ENCODE measurements around the gene KICS2.

KICS2 gene

DNA sequence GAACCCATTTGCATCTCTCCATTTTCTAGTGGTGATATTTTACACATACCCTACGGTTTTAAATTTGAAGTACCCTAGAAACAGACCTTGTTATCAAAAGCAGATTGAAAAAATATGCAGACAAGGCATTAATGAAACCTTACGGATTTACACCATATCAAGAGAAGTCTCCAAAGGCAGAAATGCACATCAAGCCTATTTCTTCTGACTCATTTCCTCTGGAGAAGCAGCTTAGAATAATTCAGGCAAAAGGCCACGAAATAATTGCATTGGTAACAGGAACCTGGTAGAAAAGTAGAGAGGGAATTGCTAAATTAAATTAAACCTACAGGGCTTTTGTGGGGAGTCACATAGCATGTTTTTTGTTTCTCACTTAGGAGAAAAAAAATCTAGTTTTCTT is 34.7 kb downstream of the KICS2 start:
- peak overlapping the region in 6 of 11 experiments; percentile 0 to 74 (median 58); a peak in 9 of 22 replicates for H3K4me2 ChIP-seq

DNA sequence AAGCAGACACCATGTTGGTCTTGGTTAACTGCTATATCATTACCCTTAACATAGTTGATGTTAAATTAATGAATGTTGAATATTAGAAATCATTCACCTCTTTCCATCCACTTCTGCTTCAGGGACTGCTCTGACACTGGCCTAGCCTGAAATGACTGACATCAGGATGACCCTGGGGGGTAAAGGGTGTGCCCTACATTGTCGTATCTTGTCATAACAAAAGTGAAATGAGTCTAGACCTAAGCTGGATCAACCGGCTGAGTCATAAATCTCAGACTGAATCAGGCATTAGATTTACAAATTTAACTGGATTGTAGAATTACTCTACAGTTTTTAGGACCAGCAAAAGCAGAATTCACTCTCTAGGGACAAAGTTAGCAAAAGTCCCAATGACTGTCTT is 35.3 kb downstream of the KICS2 start:
- peak overlapping the region in 5 of 11 experiments; percentile 0 to 74 (median 66); a peak in 9 of 22 replicates for H3K4me2 ChIP-seq
- no peaks in the 10 kb centered on the region for H3K27me3 ChIP-seq
- no peaks in the 10 kb centered on the region for H4K20me1 ChIP-seq
- no peak overlapping the region for H3K4me3 ChIP-seq
- peak overlapping the region in 1 of 11 experiments; percentile 25; a peak in 1 of 22 replicates for H3K9ac ChIP-seq
- H3K4me1 ChIP-seq = peaks cover 0 to 50% (median 6%) of the 10 kb centered on the region in 10 experiments; a peak in 12 of 20 replicates
- no peak for TF ChIP-seq Cebpa-rat (IDR thresholded peaks at IDR 0.05)
- H3K27ac ChIP-seq = peak overlapping the region in 2 of 11 experiments; percentile 56 to 61; a peak in 3 of 22 replicates
- H3K36me3 ChIP-seq = peaks cover 0 to 5% (median 0%) of the 10 kb centered on the region in 11 experiments; a peak in 5 of 22 replicates
- H3K9me3 ChIP-seq (replicated peaks in 1 of 11) = no peaks in the 10 kb centered on the region

More for the DNA sequence above, 34.7 kb downstream of the KICS2 start:
- Histone ChIP-seq H4K20me1 (no peaks in the 10 kb centered on the region), H3K36me3 (peaks cover 0 to 11% (median 4%) of the 10 kb centered on the region in 11 experiments; a peak in 9 of 22 replicates), H3K27ac (peak overlapping the region in 2 of 11 experiments; percentile 56 to 61; a peak in 3 of 22 replicates), H3K9ac (peak overlapping the region in 2 of 11 experiments; percentile 18 to 25; a peak in 1 of 22 replicates), H3K4me3 (no peak overlapping the region), H3K27me3 (no peaks in the 10 kb centered on the region), H3K4me1 (peaks cover 0 to 44% (median 6%) of the 10 kb centered on the region in 10 experiments; a peak in 12 of 20 replicates), H3K9me3 (replicated peaks in 1 of 11) (no peaks in the 10 kb centered on the region)
- TF ChIP-seq Cebpa-rat (IDR thresholded peaks at IDR 0.05) = no peak

DNA sequence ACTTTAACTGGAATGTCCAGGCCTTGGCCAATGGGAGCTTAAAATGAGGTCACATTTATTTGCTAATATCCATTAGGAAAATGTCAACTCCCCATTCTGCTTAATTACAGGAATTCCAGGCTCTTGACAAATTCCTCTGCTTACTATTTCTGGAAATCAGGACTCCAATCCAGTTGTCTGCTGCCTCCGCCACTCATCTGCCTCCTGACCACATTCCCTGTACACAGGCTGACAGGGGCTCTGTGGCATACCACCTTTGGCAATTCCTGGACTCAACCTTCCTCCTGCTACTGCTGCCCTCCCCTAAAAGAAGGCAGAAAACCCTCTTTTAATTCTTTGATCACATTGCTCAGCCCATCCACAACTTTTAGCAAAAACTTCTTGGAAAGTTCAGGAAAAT is 37.9 kb downstream of the KICS2 start:
- H3K4me2 ChIP-seq = no peak overlapping the region
- H3K4me1 ChIP-seq = peaks cover 0 to 47% (median 7%) of the 10 kb centered on the region in 10 experiments; a peak in 8 of 20 replicates
- H3K36me3 ChIP-seq = no peaks in the 10 kb centered on the region
- no peaks in the 10 kb centered on the region for H4K20me1 ChIP-seq
- no peak overlapping the region for H3K27ac ChIP-seq
- no peak overlapping the region for H3K9ac ChIP-seq
- no peak overlapping the region for H3K4me3 ChIP-seq
- H3K27me3 ChIP-seq = no peaks in the 10 kb centered on the region
- no peaks in the 10 kb centered on the region for H3K9me3 ChIP-seq (replicated peaks in 1 of 11)
- no peak for TF ChIP-seq Cebpa-rat (IDR thresholded peaks at IDR 0.05)

DNA sequence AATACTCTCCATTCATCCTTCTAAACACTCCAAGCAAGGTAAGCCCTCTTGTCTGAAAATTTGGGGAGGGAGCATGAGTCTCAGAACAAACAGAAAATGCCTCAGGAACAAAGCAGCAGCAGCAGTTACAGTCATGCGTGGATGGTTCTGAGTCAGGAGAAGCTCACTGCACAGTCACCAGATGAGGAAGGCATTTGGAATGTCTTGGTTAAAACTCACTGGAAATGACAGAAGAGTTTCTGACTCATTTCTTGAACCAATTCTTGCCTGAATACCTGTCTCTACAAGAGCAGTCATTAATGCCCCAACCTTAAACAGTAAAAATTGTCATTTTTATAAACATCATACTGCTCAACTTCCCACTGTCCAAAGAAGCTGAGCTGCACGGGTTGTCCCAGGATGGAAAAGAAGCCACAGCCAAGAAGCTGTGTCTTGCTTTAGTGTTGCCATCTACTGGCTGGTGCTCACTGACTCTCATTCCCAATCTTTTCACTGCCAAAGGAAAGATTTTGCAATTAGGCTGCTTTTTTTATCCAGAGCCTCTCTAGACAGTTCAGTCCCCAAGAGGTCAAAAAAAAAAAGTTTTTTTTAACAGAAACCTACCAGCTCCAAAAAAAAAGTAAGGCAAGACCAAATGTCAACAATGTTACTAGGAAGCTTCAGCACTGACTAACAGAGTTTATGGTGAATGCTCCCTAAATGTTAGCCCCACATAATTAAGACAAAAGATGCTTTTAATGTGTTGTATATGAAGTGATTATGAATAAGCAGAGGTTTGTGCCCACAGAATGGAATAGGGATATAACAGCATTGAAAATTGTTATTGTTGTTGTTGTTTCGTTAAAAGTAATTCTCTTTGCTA is 40.4 kb downstream of the KICS2 start:
- H3K9me3 ChIP-seq (replicated peaks in 1 of 11) = no peaks in the 10 kb centered on the region
- no peak overlapping the region for H3K9ac ChIP-seq
- H3K4me1 ChIP-seq = peaks cover 0 to 23% (median 4%) of the 10 kb centered on the region in 10 experiments; a peak in 8 of 20 replicates
- TF ChIP-seq Cebpa-rat (IDR thresholded peaks at IDR 0.05) = no peak
- no peaks in the 10 kb centered on the region for H3K27me3 ChIP-seq
- H4K20me1 ChIP-seq = no peaks in the 10 kb centered on the region
- no peak overlapping the region for H3K27ac ChIP-seq
- no peak overlapping the region for H3K4me3 ChIP-seq
- peak overlapping the region in 4 of 11 experiments; percentile 19 to 48 (median 38); a peak in 7 of 22 replicates for H3K4me2 ChIP-seq
- H3K36me3 ChIP-seq = no peaks in the 10 kb centered on the region

GRCh38 chr12:64180951-64181350 is 41.1 kb downstream of the KICS2 start:
- H3K9ac ChIP-seq = no peak overlapping the region
- peaks cover 0 to 19% (median 4%) of the 10 kb centered on the region in 10 experiments; a peak in 6 of 20 replicates for H3K4me1 ChIP-seq
- H3K4me2 ChIP-seq = peak overlapping the region in 3 of 11 experiments; percentile 19 to 48 (median 42); a peak in 4 of 22 replicates
- H3K9me3 ChIP-seq (replicated peaks in 1 of 11) = no peaks in the 10 kb centered on the region
- no peaks in the 10 kb centered on the region for H3K27me3 ChIP-seq
- H3K4me3 ChIP-seq = no peak overlapping the region
- H3K36me3 ChIP-seq = no peaks in the 10 kb centered on the region
- H3K27ac ChIP-seq = no peak overlapping the region
- TF ChIP-seq Cebpa-rat (IDR thresholded peaks at IDR 0.05) = no peak
- no peaks in the 10 kb centered on the region for H4K20me1 ChIP-seq

- H3K4me3 ChIP-seq = no peak overlapping the region
- no peaks in the 10 kb centered on the region for H3K36me3 ChIP-seq
- no peak overlapping the region for H3K27ac ChIP-seq
- H3K27me3 ChIP-seq = no peaks in the 10 kb centered on the region
- H3K4me2 ChIP-seq = no peak overlapping the region
- no peak for TF ChIP-seq Cebpa-rat (IDR thresholded peaks at IDR 0.05)
- H3K9ac ChIP-seq = no peak overlapping the region
- H3K9me3 ChIP-seq (replicated peaks in 1 of 11) = no peaks in the 10 kb centered on the region
- H4K20me1 ChIP-seq = no peaks in the 10 kb centered on the region
- H3K4me1 ChIP-seq = peaks cover 0 to 19% (median 4%) of the 10 kb centered on the region in 10 experiments; a peak in 6 of 20 replicates
These were observed 44.0 kb downstream of the KICS2 start for GRCh38 chr12:64178122-64178521.

DNA sequence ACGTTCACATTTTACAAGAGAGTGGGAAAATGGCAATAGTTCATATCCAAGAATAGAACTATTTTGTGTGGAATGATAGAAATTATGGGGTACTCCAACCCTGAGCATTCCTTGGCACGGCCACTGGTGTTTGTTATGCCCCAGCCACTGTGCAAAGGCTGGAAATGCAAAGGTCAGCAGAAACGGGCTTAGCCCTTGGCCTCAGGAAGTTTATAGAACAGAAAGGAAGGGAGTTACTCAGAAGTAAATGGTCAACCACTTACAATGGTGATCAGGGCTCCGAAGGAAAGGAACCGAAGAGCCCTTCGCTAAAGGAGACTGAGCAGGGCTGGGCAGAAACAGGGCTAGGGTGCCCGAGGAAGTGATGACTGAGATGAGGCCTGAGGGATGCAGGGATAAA is 45.1 kb downstream of the KICS2 start:
- Histone ChIP-seq H3K36me3 (no peaks in the 10 kb centered on the region), H3K4me3 (no peak overlapping the region), H3K27me3 (no peaks in the 10 kb centered on the region), H3K4me1 (peaks cover 0 to 16% (median 4%) of the 10 kb centered on the region in 10 experiments; a peak in 6 of 20 replicates), H3K27ac (no peak overlapping the region), H4K20me1 (no peaks in the 10 kb centered on the region), H3K9ac (no peak overlapping the region), H3K4me2 (no peak overlapping the region), H3K9me3 (replicated peaks in 1 of 11) (no peaks in the 10 kb centered on the region)
- TF ChIP-seq Cebpa-rat (IDR thresholded peaks at IDR 0.05) = no peak

DNA sequence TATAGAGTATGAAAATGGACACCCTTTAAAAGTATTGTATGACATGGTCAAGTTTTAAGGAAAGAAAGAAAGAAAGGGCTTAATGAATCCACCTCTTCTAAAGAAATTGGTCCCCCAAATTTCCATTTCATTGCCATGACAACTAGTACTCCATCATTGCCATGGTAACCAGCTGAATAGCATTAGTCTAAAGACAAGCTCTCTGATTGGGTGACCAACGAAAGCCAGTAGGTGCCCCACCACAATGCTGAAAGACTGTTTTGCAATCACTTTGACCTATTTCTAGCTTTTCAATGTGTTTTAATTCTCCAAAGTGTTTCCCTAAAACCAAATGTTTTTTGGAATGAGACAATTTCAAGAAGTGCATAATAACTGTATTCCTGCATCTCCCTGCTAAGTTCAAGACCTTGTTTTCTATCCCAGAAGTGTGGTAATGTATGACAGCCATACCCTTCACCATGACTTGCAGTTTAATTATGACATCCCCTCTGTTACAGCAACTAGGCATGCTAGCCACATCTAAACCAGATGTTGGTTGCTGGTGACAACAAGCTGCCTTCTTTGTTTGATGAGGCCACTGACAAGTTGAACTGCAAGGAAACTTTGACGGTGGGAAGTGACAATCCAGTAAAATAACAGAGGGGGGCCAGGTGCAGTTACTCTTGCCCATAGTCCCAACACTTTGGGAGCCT is 46.7 kb downstream of the KICS2 start:
- Histone ChIP-seq H3K27me3 (no peaks in the 10 kb centered on the region), H3K36me3 (no peaks in the 10 kb centered on the region), H3K4me1 (peaks cover 0 to 5% (median 0%) of the 10 kb centered on the region in 10 experiments; a peak in 2 of 20 replicates), H4K20me1 (no peaks in the 10 kb centered on the region), H3K4me2 (no peak overlapping the region), H3K9me3 (replicated peaks in 1 of 11) (no peaks in the 10 kb centered on the region), H3K4me3 (no peak overlapping the region), H3K9ac (no peak overlapping the region), H3K27ac (no peak overlapping the region)
- TF ChIP-seq Cebpa-rat (IDR thresholded peaks at IDR 0.05) = no peak

DNA sequence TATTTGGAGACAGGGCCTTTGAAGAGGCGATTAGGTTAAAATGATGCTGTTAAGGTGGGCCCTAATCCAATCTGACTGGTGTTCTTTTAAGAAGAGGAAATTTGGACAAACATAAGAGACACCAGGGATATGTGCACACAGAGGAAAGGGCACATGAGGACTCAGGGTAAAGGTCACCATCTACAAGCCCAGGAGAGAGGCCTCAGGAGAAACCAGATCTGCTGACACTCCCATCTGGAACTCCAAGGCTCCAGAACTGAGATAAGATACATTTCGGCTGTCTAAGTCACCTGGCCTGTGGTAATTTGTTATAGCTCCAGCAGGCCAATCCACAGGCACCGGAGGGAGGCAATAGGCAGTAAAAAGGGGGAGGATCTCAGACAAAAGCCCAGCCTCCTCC is 48.6 kb downstream of the KICS2 start:
- H3K9me3 ChIP-seq (replicated peaks in 1 of 11) = no peaks in the 10 kb centered on the region
- no peaks in the 10 kb centered on the region for H4K20me1 ChIP-seq
- H3K9ac ChIP-seq = no peak overlapping the region
- peaks cover 0 to 1% (median 0%) of the 10 kb centered on the region in 10 experiments; a peak in 2 of 20 replicates for H3K4me1 ChIP-seq
- no peak for TF ChIP-seq Cebpa-rat (IDR thresholded peaks at IDR 0.05)
- H3K27ac ChIP-seq = no peak overlapping the region
- no peak overlapping the region for H3K4me2 ChIP-seq
- no peaks in the 10 kb centered on the region for H3K36me3 ChIP-seq
- no peaks in the 10 kb centered on the region for H3K27me3 ChIP-seq
- H3K4me3 ChIP-seq = no peak overlapping the region
